ENCODE data around the gene RABGAP1L.

DNA sequence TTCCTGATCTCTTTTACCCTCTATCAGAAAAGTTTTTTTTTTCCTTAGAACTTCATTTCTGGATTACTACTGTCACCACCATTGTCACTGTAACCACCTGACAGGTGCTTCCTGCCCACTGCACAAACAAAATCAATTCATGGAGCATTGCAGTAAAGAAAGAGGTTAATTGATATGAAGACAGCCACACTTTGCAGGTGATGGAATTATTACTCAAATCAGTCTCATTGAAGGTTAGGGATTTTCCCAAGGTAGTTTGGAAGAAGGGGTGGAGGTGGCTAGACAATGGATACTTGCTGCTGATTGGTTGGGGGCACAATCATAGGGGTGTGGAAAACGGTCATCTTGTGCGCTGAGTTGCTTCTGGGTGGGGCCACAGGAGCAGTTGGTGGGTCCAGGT, 609.6 kb downstream of the RABGAP1L start:
- TF ChIP-seq POLR2AphosphoS5 (IDR thresholded peaks at IDR 0.05; ENCODE audit: low read length) (no peak), CREM (IDR thresholded peaks at IDR 0.05; ENCODE audit: low read depth) (no peak), MLLT1 (IDR thresholded peaks at IDR 0.05) (no peak), CTCF (IDR thresholded peaks at IDR 0.05 in 2 of 3, conservative IDR thresholded peaks at IDR 0.05 in 1 of 3; ENCODE audit: control insufficient read depth in 2 of 3, extremely low read depth in 1 of 3, insufficient read depth in 1 of 3, low read depth in 3 of 3, low read length in 3 of 3) (no peak), NBN (IDR thresholded peaks at IDR 0.05) (no peak), NFYB (IDR thresholded peaks at IDR 0.05; ENCODE audit: insufficient read depth, low read depth, low read length) (no peak), ETV6 (conservative IDR thresholded peaks at IDR 0.05 in 1 of 2, IDR thresholded peaks at IDR 0.05 in 1 of 2; ENCODE audit: borderline replicate concordance in 1 of 2, low read depth in 1 of 2) (no peak), BACH1 (IDR thresholded peaks at IDR 0.05; ENCODE audit: borderline replicate concordance) (no peak), RAD21 (IDR thresholded peaks at IDR 0.05; ENCODE audit: insufficient read depth, low read depth, low read length) (no peak), SPI1 (IDR thresholded peaks at IDR 0.05; ENCODE audit: borderline replicate concordance, insufficient read depth, low read depth, low read length) (no peak)

Data from GM12878 (cell line).